MV-4-11 (cell line): Measurements from ENCODE around the gene ERBB4.

Experiments used
- DNase-seq: peaks from one replicate; lab custom pipeline; 2025; lab: John Stamatoyannopoulos, UW

The ERBB4 gene

DNA sequence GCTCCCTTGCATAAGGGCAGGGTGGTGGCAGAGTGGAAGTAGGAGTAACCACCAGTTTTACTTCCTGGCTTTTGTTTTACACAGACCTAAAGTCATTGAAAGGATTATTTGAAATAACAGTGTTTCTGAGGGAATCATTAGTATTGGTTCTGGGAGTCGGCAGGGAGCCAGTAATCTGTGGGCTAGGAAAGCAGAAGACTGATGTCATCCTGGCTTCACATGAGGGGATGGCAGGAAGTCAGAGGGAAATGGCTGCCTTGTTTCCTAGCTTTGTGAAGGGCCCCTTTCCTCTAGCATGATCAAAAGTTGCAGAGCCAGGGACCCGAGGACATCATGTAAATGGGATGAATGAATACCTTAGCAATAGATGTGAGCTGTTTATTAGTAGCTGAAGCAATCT is 1189.6 kb downstream of the ERBB4 start:
- DNase-seq = no peak

GRCh38 chr2:211347328-211347727 is 1191.3 kb downstream of the ERBB4 start:
- DNase-seq = no peak

- DNase-seq = no peak
Observed at GRCh38 chr2:211344289-211344688, 1194.3 kb downstream of the ERBB4 start.

- no peak for DNase-seq
Observed at GRCh38 chr2:211333377-211333776, 1205.2 kb downstream of the ERBB4 start.

DNA sequence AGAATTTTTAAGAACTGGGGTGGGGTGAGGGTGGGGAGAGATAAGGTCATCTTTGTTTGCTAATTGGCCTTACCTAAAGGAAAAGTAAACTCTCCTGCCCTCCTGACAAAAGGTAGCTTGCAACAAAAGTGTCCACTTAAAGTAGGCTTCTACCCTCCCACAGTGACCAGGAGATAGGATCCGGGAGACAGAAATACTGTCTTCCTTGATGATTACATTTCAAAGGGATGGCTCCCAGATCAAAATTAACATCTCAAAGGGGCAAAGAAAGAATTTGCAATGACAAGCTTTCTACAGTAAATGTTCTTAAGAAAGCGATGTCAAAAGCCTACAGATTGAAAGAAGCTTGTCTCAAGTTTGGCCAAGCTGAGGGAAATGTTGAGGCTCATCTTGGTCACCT is 1206.9 kb downstream of the ERBB4 start:
- DNase-seq = no peak

- no peak for DNase-seq
Observed at GRCh38 chr2:211329882-211330281, 1208.7 kb downstream of the ERBB4 start.

- DNase-seq = no peak
Observed at GRCh38 chr2:211329421-211329820, 1209.2 kb downstream of the ERBB4 start.

GRCh38 chr2:211328126-211328525 is 1210.5 kb downstream of the ERBB4 start:
- DNase-seq = peak; percentile 3
